Inferior parietal cortex (tissue), 1 donor: ENCODE measurements around the gene KDM6A.
"Not testable (repeated sequence)": the region's sequence is repeated elsewhere in the genome, so short reads cannot be mapped to it uniquely, and the experiment has no call there.

Experiments used
- DNase-seq: peaks from one replicate; pipeline ENCODE4 v3.0.0-alpha.2; 2016; ENCODE audit errors: extremely low spot score

Gene KDM6A

DNA sequence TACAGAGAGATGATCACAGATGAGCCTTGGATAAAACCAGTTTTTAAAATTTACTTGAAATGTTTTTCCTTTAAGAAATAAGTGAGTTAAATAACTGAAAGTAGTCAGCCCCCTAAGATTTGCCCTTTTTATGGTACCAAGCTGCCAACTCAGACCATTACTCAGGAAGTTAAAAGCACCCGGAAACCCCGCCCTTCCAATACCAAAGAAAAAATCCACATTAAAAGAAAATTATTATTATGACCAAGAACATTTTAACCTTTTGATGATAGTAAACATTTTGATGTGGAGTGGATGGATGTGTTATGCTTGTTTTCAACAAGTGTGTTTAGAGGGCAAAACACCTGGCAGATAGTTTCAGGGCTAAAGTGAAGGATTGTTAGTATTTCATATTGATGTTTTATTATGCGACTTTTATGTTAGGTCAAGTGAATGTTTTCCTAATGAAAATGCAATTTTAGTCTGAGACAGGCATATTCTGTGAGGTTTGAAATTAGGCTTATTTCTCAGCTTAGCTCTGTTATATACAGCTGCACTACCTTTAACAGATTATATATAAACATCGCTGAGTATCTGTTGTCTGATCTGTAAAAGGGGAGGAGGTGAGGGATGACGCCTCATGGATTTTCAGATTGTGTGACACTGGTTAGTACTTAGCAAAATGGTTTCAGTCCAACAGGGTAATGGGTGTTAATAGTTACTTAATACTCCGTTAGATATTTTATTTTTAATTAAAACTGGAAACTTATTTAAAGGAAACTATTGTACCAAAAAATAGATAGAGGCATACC, 89.0 kb downstream of the KDM6A start:
- no peak for DNase-seq

- no peak for DNase-seq
Measured at GRCh38 chrX:44962944-44963343, 90.0 kb downstream of the KDM6A start.

DNA sequence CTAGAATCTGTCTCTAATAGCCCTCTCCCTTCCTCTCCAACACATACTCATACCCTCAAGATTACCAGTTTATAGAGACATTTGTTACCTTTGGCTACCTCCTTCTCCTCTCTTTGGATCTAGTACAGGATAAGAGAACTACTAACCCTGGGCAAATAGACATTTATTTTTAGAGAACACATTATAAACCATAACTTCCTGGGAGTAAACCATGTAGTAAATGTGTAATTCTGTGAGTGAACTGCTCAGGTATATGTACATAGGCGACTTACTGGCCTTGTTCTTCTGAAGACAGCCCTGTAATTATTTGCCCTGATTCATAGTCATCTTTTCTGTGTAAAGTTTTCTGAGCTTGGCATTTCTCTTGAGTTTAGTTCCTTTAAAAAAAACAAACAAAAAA, 94.2 kb downstream of the KDM6A start:
- no peak for DNase-seq

DNA sequence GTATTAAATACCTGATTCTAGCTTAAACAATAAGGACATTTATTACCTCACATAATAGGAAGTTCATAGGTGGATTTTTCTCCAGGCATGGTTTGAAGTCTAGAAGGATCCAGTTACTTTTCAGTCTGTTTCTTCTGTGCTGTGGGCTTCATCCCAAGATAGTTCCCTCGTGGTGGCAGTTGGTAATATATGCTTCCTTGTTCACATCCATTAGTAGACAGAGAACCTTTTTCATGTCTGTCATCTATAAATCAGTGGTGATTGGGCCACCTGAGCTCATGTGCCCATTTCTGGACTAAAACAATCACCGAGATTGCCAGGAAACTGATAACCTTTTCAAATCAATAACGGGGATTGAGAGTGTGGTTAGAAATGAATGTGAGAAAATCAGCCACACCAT, 97.7 kb downstream of the KDM6A start:
- no peak for DNase-seq

DNA sequence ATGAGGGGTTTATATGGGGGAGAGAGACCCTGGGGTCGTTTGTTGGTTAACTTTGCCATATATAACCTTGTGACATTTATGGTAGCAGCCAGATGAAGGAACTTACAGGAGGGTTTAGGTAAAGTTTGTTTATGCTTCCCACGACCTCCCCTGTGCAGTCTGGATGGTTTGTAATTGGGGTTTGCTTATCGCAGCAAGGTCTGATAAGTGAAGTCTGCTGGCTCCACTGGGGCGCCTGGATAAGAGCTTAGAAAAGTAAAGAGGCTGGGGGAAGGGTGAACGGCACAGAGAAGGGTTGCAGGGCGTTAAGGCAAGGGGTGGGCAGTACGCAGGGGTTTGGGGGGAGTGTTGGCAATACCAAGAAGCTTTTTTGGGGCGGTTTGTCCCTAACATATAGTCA, 98.7 kb downstream of the KDM6A start:
- no peak for DNase-seq

DNA sequence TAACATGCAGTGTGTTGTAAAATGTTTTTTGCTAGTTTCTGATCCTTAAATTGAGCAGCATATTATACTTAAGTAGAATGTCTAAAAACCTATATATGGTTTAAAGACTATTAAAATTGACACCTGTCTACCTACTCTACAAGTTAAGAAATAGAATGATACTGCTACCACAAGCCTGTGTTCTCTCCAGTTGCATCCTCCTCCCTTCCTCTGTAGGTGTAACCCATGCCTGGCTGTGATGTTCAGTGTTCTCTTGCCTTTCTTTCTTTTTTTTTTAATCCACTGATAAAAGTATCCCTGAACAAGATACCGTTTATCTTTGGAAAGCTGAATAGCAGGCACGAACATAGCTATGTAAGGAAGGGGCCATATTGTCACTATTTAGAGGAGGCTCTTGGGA, 99.1 kb downstream of the KDM6A start:
- no peak for DNase-seq

GRCh38 chrX:44973420-44973932, 100.5 kb downstream of the KDM6A start:
- no peak for DNase-seq

GRCh38 chrX:44974451-44974850, 101.5 kb downstream of the KDM6A start:
- no peak for DNase-seq

- DNase-seq = no peak
Measured at GRCh38 chrX:44975666-44976263, 102.8 kb downstream of the KDM6A start.

DNA sequence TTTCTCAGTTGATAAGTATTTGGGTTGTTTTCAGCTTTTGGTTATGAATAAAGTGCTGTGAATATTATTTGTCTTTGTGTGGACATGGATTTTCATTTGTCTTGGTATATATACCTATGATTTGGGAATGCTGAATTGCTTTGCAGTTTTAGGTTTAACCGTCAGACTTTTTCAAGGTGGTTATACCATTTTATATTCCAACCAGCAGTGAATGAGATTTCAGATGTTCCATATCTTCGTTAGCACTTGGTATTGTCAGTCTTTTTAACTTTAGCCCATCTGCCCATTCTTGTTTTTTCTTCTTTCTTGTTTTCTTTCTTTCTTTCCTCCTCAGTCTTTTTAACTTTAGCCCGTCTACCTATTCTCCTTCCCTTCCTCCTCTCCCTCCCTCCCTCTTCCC, 106.0 kb downstream of the KDM6A start:
- DNase-seq = no peak

GRCh38 chrX:44980403-44980802, 107.4 kb downstream of the KDM6A start:
- no peak for DNase-seq

GRCh38 chrX:44980883-44981282, 107.9 kb downstream of the KDM6A start:
- DNase-seq = no peak

DNA sequence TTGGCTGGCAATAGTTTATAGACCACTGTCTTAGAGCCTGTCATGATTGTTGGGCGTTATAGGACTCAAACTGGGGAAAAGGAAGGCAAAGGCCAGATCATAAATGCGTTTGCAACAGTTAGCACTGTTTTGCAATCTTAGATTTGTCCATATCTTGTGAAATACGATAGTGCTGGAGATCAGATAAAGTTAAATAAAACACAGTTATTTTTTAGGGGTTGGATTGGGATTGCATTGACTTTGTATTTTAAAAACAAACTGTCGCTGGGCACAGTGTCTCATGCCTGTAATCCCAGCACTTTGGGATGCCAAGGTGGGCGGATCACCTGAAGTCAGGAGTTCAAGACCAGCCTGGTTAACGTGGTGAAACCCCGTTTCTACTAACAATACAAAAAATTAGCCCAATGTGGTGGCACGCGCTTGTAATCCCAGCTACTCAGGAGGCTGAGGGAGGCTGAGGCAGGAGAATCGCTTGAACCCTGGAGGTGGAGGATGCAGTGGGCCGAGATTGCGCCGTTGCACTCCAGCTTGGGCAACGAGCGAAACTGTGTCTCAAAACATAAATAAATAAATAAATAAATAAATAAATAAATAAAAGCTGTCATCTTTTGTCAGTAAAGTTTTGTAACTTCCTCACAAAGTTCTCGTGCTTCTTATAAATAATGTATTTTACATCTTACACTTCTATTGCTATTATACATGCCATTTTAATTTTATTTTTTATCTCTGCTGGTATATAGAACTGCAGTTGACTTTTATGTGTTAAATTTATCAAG, 117.2 kb downstream of the KDM6A start:
- DNase-seq = no peak

GRCh38 chrX:44992775-44993174, 119.8 kb downstream of the KDM6A start:
- no peak for DNase-seq

DNA sequence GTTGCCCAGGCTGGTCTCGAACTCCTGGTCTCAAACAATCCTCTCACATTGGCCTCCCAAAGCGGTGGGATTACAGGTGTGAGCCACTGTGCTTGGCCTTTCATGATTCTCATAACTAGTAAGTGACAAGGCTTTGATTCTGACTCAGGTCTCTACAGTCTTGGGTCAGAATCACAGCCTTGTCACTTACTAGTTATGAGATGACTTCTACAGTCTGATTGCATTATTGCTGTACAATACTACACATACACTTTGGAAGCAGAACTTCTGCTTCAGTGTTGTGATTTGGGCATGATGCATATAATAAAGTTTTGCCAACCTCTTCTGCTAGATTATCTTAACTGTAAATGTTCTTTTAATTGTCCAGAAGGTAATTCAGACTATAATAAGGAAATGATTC, 123.3 kb downstream of the KDM6A start:
- no peak for DNase-seq

DNA sequence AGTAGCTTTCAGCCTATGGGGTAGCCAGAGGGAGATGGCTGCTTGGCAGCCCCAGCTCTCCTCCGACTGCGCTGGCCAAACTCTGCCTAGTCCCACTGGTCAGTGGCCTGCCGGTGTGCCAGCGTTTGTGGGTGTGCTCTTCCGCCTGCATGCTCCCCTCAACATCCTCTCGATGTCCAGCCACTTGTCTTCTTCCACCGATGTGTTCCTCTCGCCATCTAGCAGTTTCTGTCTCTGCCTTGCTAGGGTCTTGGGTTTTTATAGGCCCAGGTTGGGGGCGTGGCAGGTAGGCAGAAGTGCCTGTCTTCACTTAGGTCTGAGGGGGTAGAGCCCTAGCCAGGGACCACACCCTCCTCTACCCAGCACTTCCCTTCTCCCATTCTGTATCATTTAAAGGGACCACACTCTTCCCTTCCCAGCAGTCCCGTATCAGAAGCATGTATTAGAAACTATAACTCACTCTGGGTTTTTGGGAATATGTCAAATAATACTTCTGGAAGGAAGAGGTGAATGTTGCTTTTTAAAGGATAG, 124.4 kb downstream of the KDM6A start:
- no peak for DNase-seq

DNA sequence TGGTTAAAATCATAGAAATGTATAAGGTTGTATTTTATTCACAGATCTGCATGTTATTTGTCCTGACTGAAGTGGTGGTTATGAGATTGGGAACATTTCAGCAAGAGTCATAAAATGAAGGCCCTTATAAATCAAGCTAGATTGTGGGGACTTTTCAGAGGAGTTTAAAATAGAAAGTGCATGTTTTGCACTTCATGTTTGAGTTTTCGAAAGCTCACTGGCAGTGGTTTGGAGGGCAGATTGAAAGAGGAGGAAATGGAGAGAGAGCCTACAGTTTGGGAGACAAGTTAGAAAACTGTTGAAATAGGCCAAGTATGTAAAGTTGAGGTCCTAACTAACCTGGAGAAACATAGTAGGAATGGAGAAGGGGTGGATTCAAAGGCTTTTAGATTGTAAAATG, 124.9 kb downstream of the KDM6A start:
- DNase-seq = no peak

DNA sequence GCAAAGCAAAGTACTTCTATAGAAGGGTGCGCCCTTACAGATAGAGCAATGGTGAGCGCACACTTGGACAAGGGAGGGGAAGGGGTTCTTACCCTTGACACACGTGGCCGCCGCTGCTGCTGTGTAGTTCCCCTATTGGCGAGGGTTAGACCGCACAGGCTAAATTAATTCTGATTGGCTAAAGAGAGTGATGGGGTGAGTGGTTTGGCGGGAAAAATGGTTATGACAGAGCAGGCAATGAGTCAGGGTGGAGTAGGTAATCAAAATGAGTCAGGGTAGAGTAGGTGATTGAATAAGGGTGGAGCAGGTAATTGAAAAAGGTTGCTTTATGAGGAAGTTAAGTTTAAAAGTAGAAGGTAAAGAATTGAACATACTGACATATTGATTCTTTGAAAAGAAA, 126.2 kb downstream of the KDM6A start:
- not testable (repeated sequence) for DNase-seq

DNA sequence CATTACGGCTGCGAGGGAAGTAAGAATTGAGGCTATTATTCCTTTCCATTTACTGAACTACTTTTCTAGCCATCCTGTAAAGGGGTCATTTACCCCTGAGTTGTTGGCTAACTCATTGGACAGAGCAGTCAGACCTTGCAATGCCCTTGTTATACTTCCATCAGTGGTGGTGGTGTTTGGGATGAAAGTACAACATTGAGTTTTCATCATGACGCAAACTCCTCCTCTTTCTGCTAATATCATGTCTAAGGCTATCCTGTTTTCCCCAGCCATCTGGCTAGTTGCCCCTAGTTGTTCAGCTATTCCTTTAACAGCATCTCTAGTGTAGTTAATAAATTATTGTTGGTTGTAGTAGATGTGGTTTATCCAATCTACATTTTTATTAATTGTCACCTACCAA, 126.9 kb downstream of the KDM6A start:
- DNase-seq = not testable (repeated sequence)

DNA sequence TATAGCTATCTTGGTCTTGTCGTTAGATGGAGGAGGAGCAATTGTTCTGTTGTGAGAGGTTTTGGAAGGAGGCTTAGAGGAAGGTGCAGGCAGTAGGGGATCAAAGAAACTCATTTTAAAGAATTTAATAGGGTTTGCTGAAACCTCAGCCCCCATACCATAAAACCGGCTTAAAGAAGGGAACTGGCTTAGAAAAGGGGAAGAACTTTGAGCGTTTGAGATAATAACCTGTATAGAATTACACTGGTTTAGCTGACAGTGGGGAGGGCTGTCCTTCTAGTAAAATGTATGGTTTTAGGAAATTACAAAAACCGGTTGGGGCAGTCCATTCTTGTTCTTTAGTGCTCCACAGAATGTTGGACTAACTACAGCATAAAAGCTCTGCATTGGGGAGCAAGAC, 128.1 kb downstream of the KDM6A start:
- DNase-seq = no peak

DNA sequence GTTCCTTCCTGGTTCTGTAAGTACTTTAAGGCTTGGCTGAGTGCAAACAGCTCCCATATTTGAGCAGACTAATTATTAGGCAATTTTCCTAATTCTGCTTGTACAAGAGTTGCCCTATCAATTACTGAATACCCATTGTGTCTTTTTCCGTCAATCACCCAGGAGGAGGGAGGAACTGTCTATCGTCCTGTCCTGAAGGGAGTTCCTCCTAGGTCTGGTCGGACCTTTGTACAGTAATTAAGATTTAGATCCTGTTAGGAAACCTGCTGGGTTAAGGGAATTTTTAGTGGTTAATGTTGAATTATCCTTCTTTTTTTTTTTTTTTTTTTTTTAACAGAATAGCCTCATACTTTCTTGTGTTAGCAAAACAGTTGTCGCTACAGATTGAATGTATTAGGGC, 130.1 kb downstream of the KDM6A start:
- DNase-seq = no peak

GRCh38 chrX:45006002-45006800, 133.2 kb downstream of the KDM6A start:
- no peak for DNase-seq
